HEK293 (cell line): ENCODE results near the gene ADAMTS17.

ENCODE experiments used
- ZNF23 ChIP-seq: fragments of 450-650 bp; formaldehyde crosslinking; IDR thresholded peaks from 2 replicates; pipeline ENCODE4 v1.5.1; 2016; ENCODE audit warnings: missing biosample characterization, missing genetic modification characterization, borderline replicate concordance
- ZNF416 ChIP-seq: fragments of 450-650 bp; formaldehyde crosslinking; IDR thresholded peaks from 2 replicates; pipeline ENCODE4 v1.5.1; 2016; ENCODE audit warnings: missing biosample characterization, missing genetic modification characterization
- TF ChIP-seq, protein P1 (sequence below): fragments of 450-650 bp; formaldehyde crosslinking; IDR thresholded peaks from 2 replicates; pipeline ENCODE4 v1.5.1; 2016; ENCODE audit warnings: missing biosample characterization, missing genetic modification characterization, low read depth
- TF ChIP-seq, protein P2 (sequence below): fragments of 450-650 bp; formaldehyde crosslinking; IDR thresholded peaks from 2 replicates; pipeline ENCODE4 v1.5.1; 2016; ENCODE audit warnings: missing biosample characterization, missing genetic modification characterization
- TF ChIP-seq, protein P3 (sequence below): fragments of 450-650 bp; formaldehyde crosslinking; IDR thresholded peaks from 2 replicates; pipeline ENCODE4 v1.5.1; 2016; ENCODE audit warnings: missing biosample characterization, missing genetic modification characterization
- TF ChIP-seq, protein P4 (sequence below): fragments of 450-650 bp; formaldehyde crosslinking; IDR thresholded peaks from 2 replicates; pipeline ENCODE4 v1.5.1; 2016; ENCODE audit warnings: missing biosample characterization, missing genetic modification characterization
- TF ChIP-seq, protein P5 (sequence below): fragments of 450-650 bp; formaldehyde crosslinking; IDR thresholded peaks from 2 replicates; pipeline ENCODE4 v1.5.1; 2016; ENCODE audit warnings: missing biosample characterization, missing genetic modification characterization, low read depth
- TF ChIP-seq, protein P6 (sequence below): fragments of 450-650 bp; formaldehyde crosslinking; IDR thresholded peaks from 2 replicates; pipeline ENCODE4 v1.5.1; 2016; ENCODE audit warnings: missing biosample characterization, missing genetic modification characterization, borderline replicate concordance
- TF ChIP-seq, protein P7 (sequence below): sonication (generic); formaldehyde crosslinking; IDR thresholded peaks from 2 replicates; pipeline ENCODE4 v1.8.1; 2022; ENCODE audit warnings: mild to moderate bottlenecking, moderate library complexity, missing genetic modification reagents

DNA sequence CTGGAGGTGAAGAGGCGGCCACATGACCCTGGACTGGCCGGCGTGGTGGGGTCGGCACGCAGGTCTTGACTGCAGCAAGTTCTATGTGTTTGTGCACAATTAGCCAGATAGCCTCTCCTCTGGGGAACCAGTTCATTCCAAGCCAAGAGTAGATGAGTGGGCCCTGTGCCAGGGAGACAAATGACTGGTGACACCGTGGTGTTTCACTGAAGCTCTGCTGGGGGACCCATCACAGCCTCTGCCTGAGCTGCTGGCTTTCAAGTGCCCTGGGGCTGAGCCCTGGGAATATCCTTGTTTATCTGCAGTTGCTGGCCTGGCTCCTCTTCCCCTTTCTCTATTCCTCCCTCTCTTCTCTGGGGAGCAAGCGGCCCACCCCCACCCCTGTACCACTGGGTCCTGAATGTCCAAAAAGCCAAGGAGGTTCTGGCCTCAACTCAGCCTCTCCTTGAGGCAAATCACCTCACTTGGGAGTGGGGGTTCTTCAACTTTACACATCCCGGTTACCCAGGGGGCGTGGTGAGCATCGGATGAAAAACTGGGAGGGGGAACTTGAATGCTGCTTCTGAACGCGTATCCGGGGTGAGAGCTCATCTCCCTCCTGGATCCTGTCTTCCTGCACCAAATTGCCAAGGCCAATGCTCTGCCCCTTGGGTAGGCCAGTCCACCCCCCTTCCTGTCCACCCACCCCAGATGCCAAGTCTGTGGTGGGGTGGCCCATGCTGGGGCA lies 408.9 kb downstream of the ADAMTS17 start:
- TF ChIP-seq ZNF416 (tag by site-specific recombination) (no peak), ZNF23 (tag by site-specific recombination) (no peak)
- TF ChIP-seq, protein P1, sequence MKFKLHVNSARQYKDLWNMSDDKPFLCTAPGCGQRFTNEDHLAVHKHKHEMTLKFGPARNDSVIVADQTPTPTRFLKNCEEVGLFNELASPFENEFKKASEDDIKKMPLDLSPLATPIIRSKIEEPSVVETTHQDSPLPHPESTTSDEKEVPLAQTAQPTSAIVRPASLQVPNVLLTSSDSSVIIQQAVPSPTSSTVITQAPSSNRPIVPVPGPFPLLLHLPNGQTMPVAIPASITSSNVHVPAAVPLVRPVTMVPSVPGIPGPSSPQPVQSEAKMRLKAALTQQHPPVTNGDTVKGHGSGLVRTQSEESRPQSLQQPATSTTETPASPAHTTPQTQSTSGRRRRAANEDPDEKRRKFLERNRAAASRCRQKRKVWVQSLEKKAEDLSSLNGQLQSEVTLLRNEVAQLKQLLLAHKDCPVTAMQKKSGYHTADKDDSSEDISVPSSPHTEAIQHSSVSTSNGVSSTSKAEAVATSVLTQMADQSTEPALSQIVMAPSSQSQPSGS = no peak
- TF ChIP-seq, protein P2, sequence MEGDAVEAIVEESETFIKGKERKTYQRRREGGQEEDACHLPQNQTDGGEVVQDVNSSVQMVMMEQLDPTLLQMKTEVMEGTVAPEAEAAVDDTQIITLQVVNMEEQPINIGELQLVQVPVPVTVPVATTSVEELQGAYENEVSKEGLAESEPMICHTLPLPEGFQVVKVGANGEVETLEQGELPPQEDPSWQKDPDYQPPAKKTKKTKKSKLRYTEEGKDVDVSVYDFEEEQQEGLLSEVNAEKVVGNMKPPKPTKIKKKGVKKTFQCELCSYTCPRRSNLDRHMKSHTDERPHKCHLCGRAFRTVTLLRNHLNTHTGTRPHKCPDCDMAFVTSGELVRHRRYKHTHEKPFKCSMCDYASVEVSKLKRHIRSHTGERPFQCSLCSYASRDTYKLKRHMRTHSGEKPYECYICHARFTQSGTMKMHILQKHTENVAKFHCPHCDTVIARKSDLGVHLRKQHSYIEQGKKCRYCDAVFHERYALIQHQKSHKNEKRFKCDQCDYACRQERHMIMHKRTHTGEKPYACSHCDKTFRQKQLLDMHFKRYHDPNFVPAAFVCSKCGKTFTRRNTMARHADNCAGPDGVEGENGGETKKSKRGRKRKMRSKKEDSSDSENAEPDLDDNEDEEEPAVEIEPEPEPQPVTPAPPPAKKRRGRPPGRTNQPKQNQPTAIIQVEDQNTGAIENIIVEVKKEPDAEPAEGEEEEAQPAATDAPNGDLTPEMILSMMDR = no peak
- TF ChIP-seq, protein P3, sequence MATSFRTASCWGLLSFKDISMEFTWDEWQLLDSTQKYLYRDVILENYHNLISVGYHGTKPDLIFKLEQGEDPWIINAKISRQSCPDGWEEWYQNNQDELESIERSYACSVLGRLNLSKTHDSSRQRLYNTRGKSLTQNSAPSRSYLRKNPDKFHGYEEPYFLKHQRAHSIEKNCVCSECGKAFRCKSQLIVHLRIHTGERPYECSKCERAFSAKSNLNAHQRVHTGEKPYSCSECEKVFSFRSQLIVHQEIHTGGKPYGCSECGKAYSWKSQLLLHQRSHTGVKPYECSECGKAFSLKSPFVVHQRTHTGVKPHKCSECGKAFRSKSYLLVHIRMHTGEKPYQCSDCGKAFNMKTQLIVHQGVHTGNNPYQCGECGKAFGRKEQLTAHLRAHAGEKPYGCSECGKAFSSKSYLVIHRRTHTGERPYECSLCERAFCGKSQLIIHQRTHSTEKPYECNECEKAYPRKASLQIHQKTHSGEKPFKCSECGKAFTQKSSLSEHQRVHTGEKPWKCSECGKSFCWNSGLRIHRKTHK = no peak
- TF ChIP-seq, protein P4, sequence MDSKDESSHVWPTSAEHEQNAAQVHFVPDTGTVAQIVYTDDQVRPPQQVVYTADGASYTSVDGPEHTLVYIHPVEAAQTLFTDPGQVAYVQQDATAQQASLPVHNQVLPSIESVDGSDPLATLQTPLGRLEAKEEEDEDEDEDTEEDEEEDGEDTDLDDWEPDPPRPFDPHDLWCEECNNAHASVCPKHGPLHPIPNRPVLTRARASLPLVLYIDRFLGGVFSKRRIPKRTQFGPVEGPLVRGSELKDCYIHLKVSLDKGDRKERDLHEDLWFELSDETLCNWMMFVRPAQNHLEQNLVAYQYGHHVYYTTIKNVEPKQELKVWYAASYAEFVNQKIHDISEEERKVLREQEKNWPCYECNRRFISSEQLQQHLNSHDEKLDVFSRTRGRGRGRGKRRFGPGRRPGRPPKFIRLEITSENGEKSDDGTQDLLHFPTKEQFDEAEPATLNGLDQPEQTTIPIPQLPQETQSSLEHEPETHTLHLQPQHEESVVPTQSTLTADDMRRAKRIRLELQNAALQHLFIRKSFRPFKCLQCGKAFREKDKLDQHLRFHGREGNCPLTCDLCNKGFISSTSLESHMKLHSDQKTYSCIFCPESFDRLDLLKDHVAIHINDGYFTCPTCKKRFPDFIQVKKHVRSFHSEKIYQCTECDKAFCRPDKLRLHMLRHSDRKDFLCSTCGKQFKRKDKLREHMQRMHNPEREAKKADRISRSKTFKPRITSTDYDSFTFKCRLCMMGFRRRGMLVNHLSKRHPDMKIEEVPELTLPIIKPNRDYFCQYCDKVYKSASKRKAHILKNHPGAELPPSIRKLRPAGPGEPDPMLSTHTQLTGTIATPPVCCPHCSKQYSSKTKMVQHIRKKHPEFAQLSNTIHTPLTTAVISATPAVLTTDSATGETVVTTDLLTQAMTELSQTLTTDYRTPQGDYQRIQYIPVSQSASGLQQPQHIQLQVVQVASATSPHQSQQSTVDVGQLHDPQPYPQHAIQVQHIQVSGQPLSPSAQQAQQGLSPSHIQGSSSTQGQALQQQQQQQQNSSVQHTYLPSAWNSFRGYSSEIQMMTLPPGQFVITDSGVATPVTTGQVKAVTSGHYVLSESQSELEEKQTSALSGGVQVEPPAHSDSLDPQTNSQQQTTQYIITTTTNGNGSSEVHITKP = no peak
- TF ChIP-seq, protein P5, sequence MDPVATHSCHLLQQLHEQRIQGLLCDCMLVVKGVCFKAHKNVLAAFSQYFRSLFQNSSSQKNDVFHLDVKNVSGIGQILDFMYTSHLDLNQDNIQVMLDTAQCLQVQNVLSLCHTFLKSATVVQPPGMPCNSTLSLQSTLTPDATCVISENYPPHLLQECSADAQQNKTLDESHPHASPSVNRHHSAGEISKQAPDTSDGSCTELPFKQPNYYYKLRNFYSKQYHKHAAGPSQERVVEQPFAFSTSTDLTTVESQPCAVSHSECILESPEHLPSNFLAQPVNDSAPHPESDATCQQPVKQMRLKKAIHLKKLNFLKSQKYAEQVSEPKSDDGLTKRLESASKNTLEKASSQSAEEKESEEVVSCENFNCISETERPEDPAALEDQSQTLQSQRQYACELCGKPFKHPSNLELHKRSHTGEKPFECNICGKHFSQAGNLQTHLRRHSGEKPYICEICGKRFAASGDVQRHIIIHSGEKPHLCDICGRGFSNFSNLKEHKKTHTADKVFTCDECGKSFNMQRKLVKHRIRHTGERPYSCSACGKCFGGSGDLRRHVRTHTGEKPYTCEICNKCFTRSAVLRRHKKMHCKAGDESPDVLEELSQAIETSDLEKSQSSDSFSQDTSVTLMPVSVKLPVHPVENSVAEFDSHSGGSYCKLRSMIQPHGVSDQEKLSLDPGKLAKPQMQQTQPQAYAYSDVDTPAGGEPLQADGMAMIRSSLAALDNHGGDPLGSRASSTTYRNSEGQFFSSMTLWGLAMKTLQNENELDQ = no peak
- TF ChIP-seq, protein P6, sequence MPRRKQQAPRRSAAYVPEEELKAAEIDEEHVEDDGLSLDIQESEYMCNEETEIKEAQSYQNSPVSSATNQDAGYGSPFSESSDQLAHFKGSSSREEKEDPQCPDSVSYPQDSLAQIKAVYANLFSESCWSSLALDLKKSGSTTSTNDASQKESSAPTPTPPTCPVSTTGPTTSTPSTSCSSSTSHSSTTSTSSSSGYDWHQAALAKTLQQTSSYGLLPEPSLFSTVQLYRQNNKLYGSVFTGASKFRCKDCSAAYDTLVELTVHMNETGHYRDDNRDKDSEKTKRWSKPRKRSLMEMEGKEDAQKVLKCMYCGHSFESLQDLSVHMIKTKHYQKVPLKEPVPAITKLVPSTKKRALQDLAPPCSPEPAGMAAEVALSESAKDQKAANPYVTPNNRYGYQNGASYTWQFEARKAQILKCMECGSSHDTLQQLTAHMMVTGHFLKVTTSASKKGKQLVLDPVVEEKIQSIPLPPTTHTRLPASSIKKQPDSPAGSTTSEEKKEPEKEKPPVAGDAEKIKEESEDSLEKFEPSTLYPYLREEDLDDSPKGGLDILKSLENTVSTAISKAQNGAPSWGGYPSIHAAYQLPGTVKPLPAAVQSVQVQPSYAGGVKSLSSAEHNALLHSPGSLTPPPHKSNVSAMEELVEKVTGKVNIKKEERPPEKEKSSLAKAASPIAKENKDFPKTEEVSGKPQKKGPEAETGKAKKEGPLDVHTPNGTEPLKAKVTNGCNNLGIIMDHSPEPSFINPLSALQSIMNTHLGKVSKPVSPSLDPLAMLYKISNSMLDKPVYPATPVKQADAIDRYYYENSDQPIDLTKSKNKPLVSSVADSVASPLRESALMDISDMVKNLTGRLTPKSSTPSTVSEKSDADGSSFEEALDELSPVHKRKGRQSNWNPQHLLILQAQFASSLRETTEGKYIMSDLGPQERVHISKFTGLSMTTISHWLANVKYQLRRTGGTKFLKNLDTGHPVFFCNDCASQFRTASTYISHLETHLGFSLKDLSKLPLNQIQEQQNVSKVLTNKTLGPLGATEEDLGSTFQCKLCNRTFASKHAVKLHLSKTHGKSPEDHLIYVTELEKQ = no peak
- TF ChIP-seq, protein P7, sequence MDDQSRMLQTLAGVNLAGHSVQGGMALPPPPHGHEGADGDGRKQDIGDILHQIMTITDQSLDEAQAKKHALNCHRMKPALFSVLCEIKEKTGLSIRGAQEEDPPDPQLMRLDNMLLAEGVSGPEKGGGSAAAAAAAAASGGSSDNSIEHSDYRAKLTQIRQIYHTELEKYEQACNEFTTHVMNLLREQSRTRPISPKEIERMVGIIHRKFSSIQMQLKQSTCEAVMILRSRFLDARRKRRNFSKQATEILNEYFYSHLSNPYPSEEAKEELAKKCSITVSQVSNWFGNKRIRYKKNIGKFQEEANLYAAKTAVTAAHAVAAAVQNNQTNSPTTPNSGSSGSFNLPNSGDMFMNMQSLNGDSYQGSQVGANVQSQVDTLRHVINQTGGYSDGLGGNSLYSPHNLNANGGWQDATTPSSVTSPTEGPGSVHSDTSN = no peak
